Activated gamma-delta T cell treated with anti-CD3 and anti-CD28 coated beads, Interleukin-2, amount 50 U/mL, for 16 hours (primary cell): ENCODE measurements around the gene LAMB3.
"Not testable (repeated sequence)": the region's sequence is repeated elsewhere in the genome, so short reads cannot be mapped to it uniquely, and the experiment has no call there.

Experiments
- DNase-seq: peaks from one replicate; pipeline ENCODE4 v3.0.0-alpha.2; 2020; ENCODE audit warnings: low read depth

LAMB3 gene

GRCh38 chr1:209652121-209652735 lies at the start of gene LAMB3:
Gene LAMB3, minus strand, starts transcription at chr1:209652425. Its CDS starts 1,481 bp downstream, at chr1:209650944.
- no peak for DNase-seq

- not testable (repeated sequence) for DNase-seq
These were observed 48.5 kb upstream of the LAMB3 start for GRCh38 chr1:209700686-209701085.

DNA sequence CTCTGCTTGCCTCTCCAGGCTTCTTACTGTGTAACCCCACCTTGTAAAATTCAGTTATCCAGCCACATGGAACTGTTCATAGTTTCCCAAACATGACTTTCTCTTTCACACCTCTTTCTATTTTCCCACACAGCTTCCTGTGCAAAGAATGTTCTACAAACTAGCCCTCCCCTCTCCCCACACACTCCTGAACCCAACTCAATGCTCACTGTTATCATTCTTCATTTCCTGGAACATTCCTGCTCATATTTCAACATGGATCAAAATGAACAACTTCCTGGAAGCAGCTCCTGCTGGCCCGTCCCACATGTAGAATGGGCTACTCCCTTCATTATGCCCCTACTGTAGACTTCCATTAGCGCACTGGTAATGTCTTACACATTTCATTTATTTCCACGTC lies 44.9 kb upstream of the LAMB3 start:
- no peak for DNase-seq

GRCh38 chr1:209696673-209697072 lies 44.4 kb upstream of the LAMB3 start:
- no peak for DNase-seq

- peak; percentile 42 for DNase-seq
These were observed 40.7 kb upstream of the LAMB3 start for GRCh38 chr1:209692745-209693504.

DNA sequence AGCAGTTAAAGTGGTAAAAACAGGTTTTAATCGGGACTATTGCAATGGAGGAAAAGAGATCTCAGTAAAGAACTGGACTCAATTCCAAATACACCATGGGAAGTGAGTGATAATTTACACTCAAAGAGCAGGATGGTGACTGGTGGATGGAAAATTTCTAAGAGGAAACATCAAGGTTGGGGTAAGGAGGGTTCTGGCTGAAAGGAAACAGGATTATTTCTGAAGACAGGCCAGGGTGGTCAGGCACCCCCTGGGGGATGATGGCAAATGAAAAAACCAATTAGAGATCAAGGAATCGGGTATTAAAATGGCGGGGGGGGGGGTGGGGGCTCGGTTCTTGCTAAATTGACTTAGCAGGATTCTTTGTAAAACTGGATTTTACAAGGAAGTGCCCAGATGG lies 40.1 kb upstream of the LAMB3 start:
- no peak for DNase-seq

DNA sequence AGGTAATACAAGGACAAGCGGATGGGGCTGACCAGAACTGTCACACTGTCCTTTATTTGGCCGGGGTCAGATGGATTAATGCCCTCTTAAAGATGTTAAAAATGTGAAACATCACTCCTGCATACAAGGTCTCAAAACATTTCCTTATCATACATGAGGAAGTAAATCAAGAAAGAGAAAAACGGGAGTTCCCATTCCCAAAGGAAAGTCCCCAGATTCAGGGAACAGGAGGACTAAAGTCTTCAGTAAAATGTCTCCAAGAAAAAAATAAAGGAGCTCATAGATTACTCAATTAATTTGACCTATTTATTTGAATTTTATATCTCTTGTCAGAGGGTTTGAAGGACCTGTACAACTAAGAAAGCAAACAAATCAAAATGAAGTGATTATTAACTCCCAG lies 39.0 kb upstream of the LAMB3 start:
- DNase-seq, result no peak

DNA sequence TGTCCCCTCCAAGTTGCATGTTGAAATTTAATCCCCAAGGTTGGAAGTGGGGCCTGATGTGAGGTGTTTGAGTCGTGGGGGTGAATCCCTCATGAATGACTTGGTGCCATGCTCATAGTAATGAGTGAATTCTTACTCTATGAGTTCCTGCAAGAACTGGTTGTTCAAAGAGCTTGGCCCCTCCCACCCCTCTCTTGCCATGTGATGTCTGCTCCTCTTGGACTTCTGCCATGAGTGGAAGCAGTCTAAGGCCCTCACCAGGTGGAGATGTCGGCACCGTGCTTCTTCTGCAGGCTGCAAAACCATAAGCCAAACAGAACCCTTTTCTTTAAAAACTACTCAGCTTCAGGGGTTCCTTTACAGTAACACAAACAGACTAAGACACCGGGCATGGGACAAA lies 37.3 kb upstream of the LAMB3 start:
- no peak for DNase-seq

DNA sequence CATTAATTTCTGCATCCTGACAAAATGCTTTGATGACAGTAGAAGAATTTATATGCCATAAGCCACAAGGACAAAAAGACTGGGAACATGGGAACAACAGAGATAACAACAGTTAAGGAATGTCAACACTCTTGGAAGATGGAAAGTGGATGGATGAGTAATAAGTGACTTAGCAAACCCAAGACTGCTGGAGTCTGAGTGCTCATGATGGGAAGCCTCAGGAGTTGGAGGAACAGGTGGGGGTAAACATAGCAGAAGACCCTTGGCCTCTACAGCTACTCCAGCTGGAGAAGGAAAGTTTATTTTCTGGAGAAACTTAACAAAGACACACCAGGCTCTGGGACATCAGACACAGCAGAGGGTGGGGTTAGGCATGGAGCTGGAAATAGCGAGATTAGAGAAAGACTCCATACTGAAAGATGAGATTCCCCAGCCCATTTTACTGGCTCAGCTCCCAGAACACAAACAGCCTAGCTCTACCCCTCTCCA lies 36.6 kb upstream of the LAMB3 start:
- DNase-seq, result no peak

DNA sequence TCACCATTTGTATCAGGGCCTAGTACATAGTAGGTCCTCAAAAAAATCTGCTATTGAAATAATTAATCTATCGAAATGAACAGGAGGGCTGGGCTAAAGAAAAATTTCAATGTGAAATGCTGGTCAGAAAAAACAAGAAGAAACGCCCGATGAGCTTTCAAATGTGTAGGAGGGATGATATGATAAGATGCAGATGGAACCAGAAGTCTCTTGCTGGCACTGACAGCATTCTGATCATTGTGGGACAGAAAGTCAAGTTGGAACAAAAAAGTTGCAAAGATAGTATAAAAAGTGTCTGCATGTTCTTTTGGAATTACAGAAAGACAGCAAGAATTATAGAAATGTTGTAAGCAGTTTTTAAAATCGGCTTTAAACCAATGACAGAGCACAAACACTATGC lies 34.1 kb upstream of the LAMB3 start:
- no peak for DNase-seq

DNA sequence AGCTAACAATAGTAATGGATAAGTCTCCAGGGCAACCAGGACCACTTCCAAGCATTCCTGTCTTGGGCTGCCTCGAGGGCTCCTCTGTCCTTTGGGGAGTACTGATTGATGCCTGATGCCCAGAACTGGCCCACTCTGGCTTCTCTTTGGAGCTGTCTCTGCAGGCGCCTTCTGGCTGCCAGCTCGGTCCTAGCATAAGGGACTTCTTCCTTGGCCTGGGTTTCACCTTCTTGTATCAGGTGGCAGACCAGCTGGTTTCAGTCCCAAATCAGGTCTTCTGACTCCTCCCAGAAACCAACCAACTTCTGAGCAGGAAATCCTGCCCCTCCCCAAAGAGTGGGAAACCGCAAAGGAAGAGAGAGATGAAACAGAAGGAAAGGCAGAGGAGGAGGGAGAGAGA lies 33.6 kb upstream of the LAMB3 start:
- DNase-seq, result no peak

- DNase-seq, result no peak
These were observed 26.8 kb upstream of the LAMB3 start for GRCh38 chr1:209678981-209679539.

- no peak for DNase-seq
These were observed 23.4 kb upstream of the LAMB3 start for GRCh38 chr1:209675565-209676154.

DNA sequence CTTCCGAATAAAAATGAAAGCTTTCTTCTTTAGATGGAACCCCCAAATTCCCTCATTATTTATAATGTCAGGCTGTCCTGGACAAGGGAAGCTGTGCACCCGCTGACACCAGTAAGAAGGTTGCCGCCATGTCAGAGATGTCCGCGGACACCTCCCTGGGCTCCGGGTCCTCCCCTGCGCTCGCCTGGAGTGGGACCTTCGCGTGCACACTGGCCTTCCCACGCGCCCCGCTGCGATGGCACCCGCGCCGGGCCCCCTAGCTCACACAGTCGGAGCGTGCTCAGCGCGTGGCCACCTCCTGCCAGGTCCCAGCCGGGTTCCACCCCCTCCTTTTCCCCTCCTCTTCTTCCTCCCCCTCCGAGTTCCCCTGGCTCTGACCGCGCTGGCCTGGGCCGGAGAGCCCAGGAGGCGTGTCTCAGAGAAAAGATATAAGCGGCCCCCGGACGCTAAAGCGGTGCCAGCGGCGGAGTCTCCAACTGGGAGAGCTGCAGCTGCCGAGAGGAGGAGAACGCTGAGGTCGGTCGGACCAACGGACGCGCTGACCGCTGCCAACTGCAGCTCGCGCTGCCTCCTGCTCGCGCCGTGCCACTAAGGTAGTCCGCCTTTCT lies 22.8 kb upstream of the LAMB3 start, which contains the start of gene G0S2:
TSS of gene G0S2 (plus strand) at position 456 of the 608 bp plus-strand sequence. CDS start 273 bp downstream, outside the sequence.
- DNase-seq, result no peak

DNA sequence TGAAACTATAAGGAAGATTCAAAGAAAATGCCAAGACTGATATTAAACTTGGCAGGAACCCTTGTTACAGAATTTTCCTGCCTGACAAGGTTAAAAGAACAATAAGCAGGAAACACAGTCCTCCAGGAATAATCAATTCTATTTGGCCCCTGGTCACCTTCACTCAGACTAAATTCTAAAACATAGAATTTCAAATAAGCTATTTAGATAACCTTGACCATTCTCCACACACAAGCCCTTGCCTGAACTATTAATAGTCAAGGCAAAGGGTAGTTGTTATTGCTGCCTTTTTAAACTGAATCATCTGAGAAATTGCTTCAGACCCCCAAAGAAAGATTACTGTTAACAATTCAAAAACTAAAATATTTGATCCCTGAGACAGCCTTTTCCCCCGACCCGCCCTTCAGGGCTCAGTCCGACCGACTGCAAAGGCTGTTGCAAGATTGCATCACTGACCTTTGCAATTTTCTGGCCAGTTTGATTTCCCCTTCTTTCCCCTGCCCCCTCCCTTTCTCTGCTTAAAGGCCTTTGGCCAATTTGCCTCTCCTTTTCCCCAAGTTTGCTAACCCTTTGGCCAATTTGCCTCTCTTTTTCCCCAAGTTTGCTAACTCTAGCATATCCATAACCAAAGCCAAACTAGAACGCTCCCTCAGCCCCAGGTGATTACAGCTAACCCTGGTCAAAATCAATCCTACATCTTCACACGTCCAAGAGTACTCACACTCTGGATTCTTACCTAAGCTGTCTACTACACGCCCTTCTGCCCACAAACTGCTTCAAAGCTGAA lies 21.6 kb upstream of the LAMB3 start:
- no peak for DNase-seq

GRCh38 chr1:209672705-209673630 lies 20.7 kb upstream of the LAMB3 start:
- DNase-seq, result no peak

DNA sequence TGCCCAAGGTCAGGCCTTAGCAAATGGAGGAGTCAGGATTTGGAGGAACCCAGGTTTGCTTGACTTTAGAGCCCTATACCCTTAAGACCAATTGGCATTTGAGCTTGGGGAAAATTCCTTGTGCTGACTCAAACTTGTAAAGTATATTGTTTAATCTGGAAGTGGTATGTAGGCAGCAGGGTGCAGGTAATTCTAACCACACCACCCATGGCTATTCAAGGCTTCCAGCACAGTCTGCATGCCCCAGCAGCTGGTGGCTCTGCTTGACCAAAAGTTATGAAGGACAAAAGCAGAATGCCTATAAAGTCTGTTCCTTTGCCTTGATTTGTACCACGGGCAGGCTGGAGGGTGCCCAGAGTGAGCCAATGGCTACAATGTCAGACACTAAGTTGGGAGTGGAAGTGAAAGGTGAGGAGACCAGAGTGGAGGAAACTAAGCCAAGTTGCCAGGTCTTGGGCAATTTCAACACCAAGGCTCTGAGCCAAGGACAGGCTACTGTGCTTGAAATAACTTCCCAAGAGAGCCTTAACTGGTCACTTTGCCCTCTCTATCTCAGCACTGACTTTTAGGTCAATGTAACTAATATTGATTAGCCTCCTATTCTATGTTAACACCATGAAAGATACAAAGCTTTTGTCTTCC lies 18.3 kb upstream of the LAMB3 start:
- no peak for DNase-seq

DNA sequence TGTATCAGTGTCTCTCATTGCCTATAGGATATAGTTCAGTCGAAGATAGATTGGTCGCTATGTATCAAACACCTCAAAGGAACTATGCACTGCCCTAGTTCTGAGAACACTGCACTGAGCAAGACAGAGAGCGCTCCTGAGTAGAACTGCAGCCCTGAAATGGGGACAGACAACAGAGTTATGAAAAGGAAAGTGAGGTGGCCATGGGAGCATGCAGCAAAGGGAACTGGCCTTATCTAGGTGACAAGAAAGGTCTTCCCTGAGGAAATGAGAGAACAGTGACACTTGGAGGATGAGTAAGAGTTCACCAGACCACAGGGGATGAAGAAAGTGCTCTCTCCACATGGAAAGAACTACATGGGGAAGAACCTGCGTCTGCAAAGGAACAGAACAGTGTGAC lies 15.5 kb upstream of the LAMB3 start:
- DNase-seq, result no peak

- no peak for DNase-seq
These were observed 14.9 kb upstream of the LAMB3 start for GRCh38 chr1:209667103-209667502.

GRCh38 chr1:209662879-209663327 lies 10.7 kb upstream of the LAMB3 start:
- no peak for DNase-seq
